SK-N-SH (cell line): Measurements from ENCODE around the gene PLEKHG7. TPM values are rescaled to one million over a fixed set of nuclear protein-coding genes. Genes with fewer than 3 reads are reported as not detected.
A peak's percentile ranks its signal among the peaks of the same experiment; 100 is the strongest.

ENCODE experiments used
- CTCF ChIA-PET: fragments of 300-600, 350-600 bp; formaldehyde crosslinking; extraction: SDS; loops from one replicate; lab custom pipeline; 2021; lab: Yijun Ruan, JAX
- POLR2A ChIA-PET: fragments of 350-600 bp; sonication (Branson Sonifier 250); formaldehyde crosslinking; extraction: SDS; loops from one replicate; lab custom pipeline; 2020; ENCODE audit warnings: antibody characterized with exemption, inconsistent platforms; lab: Yijun Ruan, JAX
- DNase-seq: peaks from one replicate; pipeline ENCODE4 v3.0.0; 2012
- H2AFZ ChIP-seq: fragments of 200-600 bp; sonication (generic); 2 replicates; pipeline ENCODE4 v1.8.1; 2016; ENCODE audit warnings: antibody characterized with exemption, mild to moderate bottlenecking, low read depth
- H3F3A ChIP-seq: fragments of 200-600 bp; sonication (generic); replicated peaks from 2 replicates; pipeline ENCODE3; 2016; ENCODE audit warnings: antibody characterized with exemption, mild to moderate bottlenecking; ENCODE audit not compliant: insufficient read depth
- H3K27ac ChIP-seq, 2 experiments: fragments of 200-500 bp in 1 of 2; fragments of 200-600 bp in 1 of 2; sonication (Bioruptor generic) in 1 of 2; sonication (generic), shearing (Covaris generic) in 1 of 2; 2 replicates each; pipeline versions ENCODE4 v1.5.1 to v1.6.1; 2014 to 2016; ENCODE audit warnings: low read depth in 2 of 2, inconsistent platforms in 1 of 2, low read length in 1 of 2, mild to moderate bottlenecking in 1 of 2, mixed read lengths in 1 of 2
- H3K27me3 ChIP-seq: fragments of 200-600 bp; sonication (generic), shearing (Covaris generic); 2 replicates; pipeline ENCODE4 v1.6.1; 2016; ENCODE audit warnings: mixed run types; ENCODE audit not compliant: insufficient read depth
- H3K36me3 ChIP-seq, 2 experiments: fragments of 200-500 bp in 1 of 2; fragments of 200-600 bp in 1 of 2; sonication (Bioruptor generic) in 1 of 2; sonication (generic) in 1 of 2; replicated peaks in 1 of 2; 2 replicates each; pipeline versions ENCODE3 to v1.5.1; 2014 to 2016; ENCODE audit warnings: low read length in 1 of 2, mild to moderate bottlenecking in 1 of 2; ENCODE audit not compliant: insufficient read depth in 2 of 2, control insufficient read depth in 1 of 2
- H3K4me1 ChIP-seq, 2 experiments: fragments of 200-500 bp in 1 of 2; fragments of 200-600 bp in 1 of 2; sonication (Bioruptor generic) in 1 of 2; sonication (generic), shearing (Covaris generic) in 1 of 2; 2 replicates each; pipeline versions ENCODE4 v1.5.1 to v1.6.1; 2014 to 2016; ENCODE audit warnings: low read depth in 1 of 2, low read length in 1 of 2, mixed run types in 1 of 2; ENCODE audit not compliant: insufficient read depth in 2 of 2, control insufficient read depth in 1 of 2
- H3K4me2 ChIP-seq: fragments of 200-600 bp; sonication (generic), shearing (Covaris generic); 2 replicates; pipeline ENCODE4 v1.6.1; 2017; ENCODE audit warnings: mixed run types
- H3K4me3 ChIP-seq, 2 experiments: fragments of 200-500 bp in 1 of 2; fragments of 200-600 bp in 1 of 2; sonication (Bioruptor generic) in 1 of 2; sonication (generic), shearing (Covaris generic) in 1 of 2; 2 replicates each; pipeline versions ENCODE4 v1.5.1 to v1.8.1; 2014 to 2016; ENCODE audit warnings: low read depth in 2 of 2, inconsistent platforms in 1 of 2, low read length in 1 of 2, mild to moderate bottlenecking in 1 of 2, mixed read lengths in 1 of 2, moderate library complexity in 1 of 2
- H3K79me2 ChIP-seq: fragments of 200-600 bp; sonication (generic); 2 replicates; pipeline ENCODE4 v1.8.1; 2017; ENCODE audit warnings: mild to moderate bottlenecking; ENCODE audit not compliant: insufficient read depth
- H3K9ac ChIP-seq: fragments of 200-600 bp; sonication (generic); 2 replicates; pipeline ENCODE4 v1.6.1; 2017; ENCODE audit warnings: mixed run types
- H3K9me2 ChIP-seq: fragments of 200-600 bp; sonication (generic); 2 replicates; pipeline ENCODE4 v1.6.1; 2017; ENCODE audit warnings: mixed run types
- H3K9me3 ChIP-seq: fragments of 200-600 bp; sonication (generic); 2 replicates; pipeline ENCODE4 v1.6.1; 2017; ENCODE audit warnings: mixed run types, mild to moderate bottlenecking, moderate library complexity
- H4K20me1 ChIP-seq: fragments of 200-600 bp; sonication (generic); 2 replicates; pipeline ENCODE4 v1.6.1; 2017; ENCODE audit warnings: mild to moderate bottlenecking, mixed run types; ENCODE audit not compliant: insufficient read depth
- ELF1 ChIP-seq: IDR thresholded peaks from 2 replicates; pipeline ENCODE4 v1.4.0; 2012
- EP300 ChIP-seq, 2 experiments: IDR thresholded peaks; 2 replicates each; pipeline versions ENCODE4 v1.4.0 to v1.6.1; 2012; ENCODE audit warnings: borderline replicate concordance in 1 of 2, low read depth in 1 of 2, low read length in 1 of 2
- EZH2phosphoT487 ChIP-seq: fragments of 200-600 bp; sonication (generic); IDR thresholded peaks from 2 replicates; pipeline ENCODE4 v1.6.1; 2017; ENCODE audit warnings: low read depth, mixed run types, mild to moderate bottlenecking, antibody characterized with exemption, moderate library complexity, borderline replicate concordance
- FOSL2 ChIP-seq: IDR thresholded peaks from 2 replicates; pipeline ENCODE4 v1.4.0; 2012; ENCODE audit warnings: low read depth, mild to moderate bottlenecking, moderate library complexity, borderline replicate concordance
- FOXJ3 ChIP-seq: sonication (generic); formaldehyde crosslinking; IDR thresholded peaks from 2 replicates; pipeline ENCODE4 v1.5.1; 2020; ENCODE audit warnings: mild to moderate bottlenecking, missing genetic modification reagents
- FOXM1 ChIP-seq: IDR thresholded peaks from 2 replicates; pipeline ENCODE4 v1.4.0; 2012; ENCODE audit warnings: low read depth, mild to moderate bottlenecking
- GABPA ChIP-seq: IDR thresholded peaks from 2 replicates; pipeline ENCODE4 v1.4.0; 2012; ENCODE audit warnings: low read depth, mild to moderate bottlenecking
- JUND ChIP-seq: IDR thresholded peaks from 2 replicates; pipeline ENCODE4 v1.4.0; 2012
- MEF2A ChIP-seq: IDR thresholded peaks from 2 replicates; pipeline ENCODE4 v1.4.0; 2012; ENCODE audit warnings: low read depth, borderline replicate concordance
- MXI1 ChIP-seq: IDR thresholded peaks from 2 replicates; pipeline ENCODE4 v1.6.1; 2012; ENCODE audit warnings: mild to moderate bottlenecking, low read depth, low read length, improper control_type of control experiment
- NRF1 ChIP-seq: IDR thresholded peaks from 2 replicates; pipeline ENCODE4 v1.6.1; 2012; ENCODE audit warnings: low read depth, mild to moderate bottlenecking, low read length
- POLR2AphosphoS5 ChIP-seq: IDR thresholded peaks from 2 replicates; pipeline ENCODE4 v1.6.1; 2012; ENCODE audit warnings: low read depth, low read length
- RAD21 ChIP-seq: IDR thresholded peaks from 2 replicates; pipeline ENCODE4 v1.6.1; 2012; ENCODE audit warnings: mild to moderate bottlenecking, low read length
- RCOR1 ChIP-seq: fragments of 150-350 bp; IDR thresholded peaks from 2 replicates; pipeline ENCODE4 v1.6.1; 2017; ENCODE audit warnings: antibody characterized with exemption, low read length
- REST ChIP-seq: IDR thresholded peaks from 2 replicates; pipeline ENCODE4 v1.6.1; 2012; ENCODE audit warnings: mild to moderate bottlenecking, low read depth, low read length, moderate library complexity
- SIN3A ChIP-seq: IDR thresholded peaks from 2 replicates; pipeline ENCODE4 v1.6.1; 2012; ENCODE audit warnings: low read depth, mild to moderate bottlenecking, low read length, moderate library complexity, borderline replicate concordance
- TCF12 ChIP-seq: IDR thresholded peaks from 2 replicates; pipeline ENCODE4 v1.4.0; 2012
- TEAD4 ChIP-seq: IDR thresholded peaks from 2 replicates; pipeline ENCODE4 v1.4.0; 2012; ENCODE audit warnings: mild to moderate bottlenecking, borderline replicate concordance; ENCODE audit not compliant: insufficient read depth
- WGBS: methylation state at CpG from one replicate; pipeline ENCODE4 v1.1.6; 2017; ENCODE audit warnings: low lambda C conversion rate; 5-methylcytosine and 5-hydroxymethylcytosine counted together
- polyA plus RNA-seq, 3 experiments: library from polyadenylated mRNA; depleted of rRNA; stranded (reverse); fragments of >200 nt; gene quantifications; 2 replicates each; pipeline ENCODE4 v1.2.3, GENCODE V29; 2012
- TF ChIP-seq, protein P1 (sequence below): IDR thresholded peaks from 2 replicates; pipeline ENCODE4 v1.4.0; 2012; ENCODE audit warnings: low read depth, borderline replicate concordance
- TF ChIP-seq, protein P2 (sequence below): IDR thresholded peaks from 2 replicates; pipeline ENCODE4; 2012

PLEKHG7 gene
- polyA plus RNA-seq, 1 of the 3 experiments (the other 2 are of a cell fraction), result not detected

DNA sequence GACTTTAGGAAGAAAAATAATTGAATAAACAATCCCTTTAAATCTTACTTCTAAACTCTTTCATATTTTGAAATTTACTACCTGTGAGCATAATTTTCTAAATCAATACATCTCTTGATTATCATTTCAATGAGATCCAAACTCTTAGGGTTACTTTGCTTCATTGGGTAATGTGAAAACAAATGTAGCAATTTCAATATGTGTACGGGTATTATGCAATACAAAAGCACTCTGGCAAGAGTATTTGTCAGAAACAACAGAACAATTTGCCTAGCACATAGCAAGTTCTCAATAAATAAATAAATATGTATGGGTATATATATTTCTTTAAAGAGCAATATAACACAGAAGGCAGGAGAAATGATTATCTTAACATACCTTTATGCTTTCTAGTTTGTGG lies 77.1 kb downstream of the PLEKHG7 start (continued):
- TF ChIP-seq, protein P1, sequence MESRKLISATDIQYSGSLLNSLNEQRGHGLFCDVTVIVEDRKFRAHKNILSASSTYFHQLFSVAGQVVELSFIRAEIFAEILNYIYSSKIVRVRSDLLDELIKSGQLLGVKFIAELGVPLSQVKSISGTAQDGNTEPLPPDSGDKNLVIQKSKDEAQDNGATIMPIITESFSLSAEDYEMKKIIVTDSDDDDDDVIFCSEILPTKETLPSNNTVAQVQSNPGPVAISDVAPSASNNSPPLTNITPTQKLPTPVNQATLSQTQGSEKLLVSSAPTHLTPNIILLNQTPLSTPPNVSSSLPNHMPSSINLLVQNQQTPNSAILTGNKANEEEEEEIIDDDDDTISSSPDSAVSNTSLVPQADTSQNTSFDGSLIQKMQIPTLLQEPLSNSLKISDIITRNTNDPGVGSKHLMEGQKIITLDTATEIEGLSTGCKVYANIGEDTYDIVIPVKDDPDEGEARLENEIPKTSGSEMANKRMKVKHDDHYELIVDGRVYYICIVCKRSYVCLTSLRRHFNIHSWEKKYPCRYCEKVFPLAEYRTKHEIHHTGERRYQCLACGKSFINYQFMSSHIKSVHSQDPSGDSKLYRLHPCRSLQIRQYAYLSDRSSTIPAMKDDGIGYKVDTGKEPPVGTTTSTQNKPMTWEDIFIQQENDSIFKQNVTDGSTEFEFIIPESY, result no peak
- TF ChIP-seq JUND (no peak), RCOR1 (no peak), SIN3A (no peak), TEAD4 (no peak), ELF1 (no peak)

DNA sequence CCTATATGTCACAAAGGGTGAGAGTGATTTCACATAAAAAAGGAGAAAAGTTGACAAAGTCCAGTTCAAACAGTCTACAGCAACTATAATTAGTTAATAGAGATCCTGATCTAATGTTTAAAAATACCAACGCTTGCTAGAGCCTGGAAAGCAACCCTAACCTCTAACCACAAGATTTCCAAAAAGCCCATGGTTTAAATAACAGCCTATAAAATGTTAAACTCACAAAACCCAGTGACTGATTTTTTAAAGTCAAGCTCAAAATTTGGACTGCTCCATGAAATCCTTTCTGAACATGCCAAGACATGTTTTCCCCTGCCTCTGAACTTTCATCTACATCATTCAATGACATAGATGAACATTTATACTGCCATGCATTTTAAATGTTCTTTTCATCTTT lies 81.6 kb downstream of the PLEKHG7 start:
- CTCF ChIA-PET, result interaction anchor here (0.6 to 2.7 kb wide), 5 partner anchors 11 to 613 kb away, joined by 3 to 12 read pairs (median 5); no protein-coding TSS in a partner anchor
- no peak overlapping the region for H3K9ac ChIP-seq

DNA sequence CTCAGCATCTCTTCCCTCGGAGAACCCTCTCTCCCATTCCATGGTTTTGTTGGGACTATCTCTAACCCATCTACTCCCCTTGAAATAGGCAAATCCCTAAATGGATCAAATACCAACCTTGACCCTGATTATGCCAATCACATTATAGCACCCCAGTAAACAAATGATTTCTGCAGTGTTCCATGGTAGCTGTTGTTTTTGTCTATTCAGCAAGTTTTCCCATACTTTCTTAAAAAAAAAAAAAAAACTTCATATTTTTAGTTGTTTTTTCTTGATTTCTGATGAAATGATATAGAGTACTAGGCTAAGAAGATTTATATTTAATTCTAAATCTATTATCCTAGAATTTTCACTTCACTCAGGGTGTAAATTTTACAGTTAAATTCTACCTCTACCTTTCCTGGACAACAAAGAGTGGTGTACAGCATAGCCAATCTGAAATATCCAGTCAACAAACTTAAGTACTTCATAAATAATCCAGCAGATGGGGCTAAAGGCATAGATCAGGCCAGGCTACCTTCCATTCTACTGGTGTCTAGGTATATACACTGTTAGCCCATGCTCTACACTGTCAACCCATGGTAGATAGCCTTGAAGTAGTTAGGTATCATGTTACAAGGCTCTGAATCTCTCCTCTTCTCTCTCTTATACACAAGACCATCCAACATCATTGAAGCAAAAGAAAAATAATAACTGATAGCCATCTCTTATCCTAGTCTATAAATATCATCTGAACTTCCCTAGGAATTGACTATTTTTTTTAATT lies 82.2 kb downstream of the PLEKHG7 start:
- Histone ChIP-seq H3K36me3 (peaks cover 26 to 36% of the 10 kb centered on the region in 2 experiments), H2AFZ (no peak overlapping the region), H3F3A (peaks cover 24% of the 10 kb centered on the region), H3K79me2 (no peaks in the 10 kb centered on the region), H3K4me2 (no peak overlapping the region), H3K27me3 (no peaks in the 10 kb centered on the region), H3K9me3 (no peaks in the 10 kb centered on the region), H4K20me1 (no peaks in the 10 kb centered on the region), H3K9me2 (no peaks in the 10 kb centered on the region), H3K4me3 (no peak overlapping the region; a peak in 1 of 4 replicates), H3K4me1 (peaks cover 2 to 5% of the 10 kb centered on the region in 2 experiments; a peak in 2 of 4 replicates), H3K9ac (no peak overlapping the region), H3K27ac (peak overlapping the region; percentile 24 to 69; a peak in 3 of 4 replicates)
- 90% methylated on average over 1 of the region's 1 CpG for WGBS
- ChIA-PET CTCF (interaction anchor here (0.6 to 2.7 kb wide), 10 partner anchors 11 to 1653 kb away, joined by 3 to 12 read pairs (median 4); no protein-coding TSS in a partner anchor), POLR2A (no interaction called here)
- DNase-seq, result peak; percentile 38
- TF ChIP-seq EZH2phosphoT487 (no peak), REST (no peak), EP300 (IDR thresholded peaks at IDR 0.05; ENCODE audit: borderline replicate concordance in 1 of 2, low read depth in 1 of 2, low read length in 1 of 2) (no peak), TCF12 (no peak), MEF2A (no peak), POLR2AphosphoS5 (no peak), GABPA (no peak), FOXM1 (no peak), TEAD4 (no peak), JUND (no peak), MXI1 (peak; percentile 65; the same call in 1 of the 2 replicates)
- TF ChIP-seq, protein P2, sequence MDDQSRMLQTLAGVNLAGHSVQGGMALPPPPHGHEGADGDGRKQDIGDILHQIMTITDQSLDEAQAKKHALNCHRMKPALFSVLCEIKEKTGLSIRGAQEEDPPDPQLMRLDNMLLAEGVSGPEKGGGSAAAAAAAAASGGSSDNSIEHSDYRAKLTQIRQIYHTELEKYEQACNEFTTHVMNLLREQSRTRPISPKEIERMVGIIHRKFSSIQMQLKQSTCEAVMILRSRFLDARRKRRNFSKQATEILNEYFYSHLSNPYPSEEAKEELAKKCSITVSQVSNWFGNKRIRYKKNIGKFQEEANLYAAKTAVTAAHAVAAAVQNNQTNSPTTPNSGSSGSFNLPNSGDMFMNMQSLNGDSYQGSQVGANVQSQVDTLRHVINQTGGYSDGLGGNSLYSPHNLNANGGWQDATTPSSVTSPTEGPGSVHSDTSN, result no peak

More for the DNA sequence above, 81.6 kb downstream of the PLEKHG7 start:
- no peaks in the 10 kb centered on the region for H4K20me1 ChIP-seq
- H3K9me2 ChIP-seq, result no peaks in the 10 kb centered on the region
- TF ChIP-seq TEAD4 (no peak), SIN3A (no peak), FOSL2 (no peak), FOXJ3 (CRISPR knock-in tag) (no peak), NRF1 (no peak), RAD21 (no peak)
- peaks cover 24% of the 10 kb centered on the region for H3F3A ChIP-seq
- peaks cover 2 to 5% of the 10 kb centered on the region in 2 experiments; a peak in 2 of 4 replicates for H3K4me1 ChIP-seq
- H3K36me3 ChIP-seq, result peaks cover 31 to 43% of the 10 kb centered on the region in 2 experiments
- POLR2A ChIA-PET, result no interaction called here
- DNase-seq, result no peak
- no peaks in the 10 kb centered on the region for H3K27me3 ChIP-seq
- no peaks in the 10 kb centered on the region for H3K79me2 ChIP-seq
- H3K27ac ChIP-seq, result peak overlapping the region; percentile 24 to 69; a peak in 3 of 4 replicates
- H3K4me2 ChIP-seq, result no peak overlapping the region
- no peak overlapping the region for H2AFZ ChIP-seq
- WGBS, result 64% methylated on average over 1 of the region's 1 CpG
- H3K9me3 ChIP-seq, result no peaks in the 10 kb centered on the region
- no peak overlapping the region for H3K4me3 ChIP-seq
